Trophoblast cell (in vitro differentiated cells and primary cell): Measurements from ENCODE around the gene C3. TPM values are rescaled to one million over a fixed set of nuclear protein-coding genes. Genes with fewer than 3 reads are reported as not detected.
A peak's percentile ranks its signal among the peaks of the same experiment; 100 is the strongest.

ENCODE experiments used
- DNase-seq, 2 donors: peaks; one replicate each; pipeline ENCODE4 v3.0.0-alpha.2; 2016
- H2AFZ ChIP-seq: 2 replicates; pipeline ENCODE4 v1.6.1; 2013; ENCODE audit warnings: low read length, moderate library complexity, mild to moderate bottlenecking; ENCODE audit not compliant: insufficient read depth, poor library complexity
- H2AK5ac ChIP-seq: 2 replicates; pipeline ENCODE4 v1.6.1; 2013; ENCODE audit warnings: mild to moderate bottlenecking, low read length
- H2BK120ac ChIP-seq: 2 replicates; pipeline ENCODE4 v1.6.1; 2013; ENCODE audit warnings: low read length, mild to moderate bottlenecking, moderate library complexity; ENCODE audit not compliant: insufficient read depth, poor library complexity
- H2BK12ac ChIP-seq: 2 replicates; pipeline ENCODE4 v1.6.1; 2013; ENCODE audit warnings: mild to moderate bottlenecking, low read length, moderate library complexity
- H2BK5ac ChIP-seq: 2 replicates; pipeline ENCODE4 v1.6.1; 2013; ENCODE audit warnings: low read length, low read depth, moderate library complexity, mild to moderate bottlenecking; ENCODE audit not compliant: poor library complexity
- H3K14ac ChIP-seq: 2 replicates; pipeline ENCODE4 v1.6.1; 2013; ENCODE audit warnings: mild to moderate bottlenecking, low read length
- H3K18ac ChIP-seq: 2 replicates; pipeline ENCODE4 v1.6.1; 2013; ENCODE audit warnings: mild to moderate bottlenecking, low read length
- H3K23ac ChIP-seq: 2 replicates; pipeline ENCODE4 v1.6.1; 2013; ENCODE audit warnings: low read length
- H3K27ac ChIP-seq: 2 replicates; pipeline ENCODE4 v1.5.1; 2013; ENCODE audit warnings: low read depth, mild to moderate bottlenecking, inconsistent platforms, low read length, moderate library complexity
- H3K27me3 ChIP-seq: 2 replicates; pipeline ENCODE4 v1.6.1; 2013; ENCODE audit warnings: inconsistent platforms, mild to moderate bottlenecking, low read length, moderate library complexity; ENCODE audit not compliant: insufficient read depth
- H3K36me3 ChIP-seq, 2 experiments: 1 replicate in 1 of 2; 2 replicates in 1 of 2; pipeline ENCODE4 v1.6.1; 2013; ENCODE audit warnings: low read length in 2 of 2, mild to moderate bottlenecking in 2 of 2, moderate library complexity in 1 of 2; ENCODE audit not compliant: insufficient read depth in 2 of 2, control insufficient read depth in 1 of 2
- H3K4ac ChIP-seq: 2 replicates; pipeline ENCODE4 v1.6.1; 2013; ENCODE audit warnings: low read depth, mild to moderate bottlenecking, low read length, moderate library complexity
- H3K4me1 ChIP-seq, 2 experiments: 1 replicate in 1 of 2; 2 replicates in 1 of 2; pipeline ENCODE4 v1.6.1; 2013; ENCODE audit warnings: low read length in 2 of 2, mild to moderate bottlenecking in 2 of 2, moderate library complexity in 1 of 2; ENCODE audit not compliant: insufficient read depth in 2 of 2, control insufficient read depth in 1 of 2
- H3K4me2 ChIP-seq: 2 replicates; pipeline ENCODE4 v1.6.1; 2013; ENCODE audit warnings: inconsistent platforms, mild to moderate bottlenecking, low read length, moderate library complexity
- H3K4me3 ChIP-seq: 2 replicates; pipeline ENCODE4 v1.5.1; 2013; ENCODE audit warnings: mild to moderate bottlenecking, low read depth, low read length, inconsistent platforms
- H3K79me1 ChIP-seq: one replicate; pipeline ENCODE4 v1.6.1; 2013; ENCODE audit warnings: low read length
- H3K79me2 ChIP-seq: 2 replicates; pipeline ENCODE4 v1.6.1; 2013; ENCODE audit warnings: low read length, mild to moderate bottlenecking; ENCODE audit not compliant: control insufficient read depth, insufficient read depth, poor library complexity
- H3K9ac ChIP-seq: 2 replicates; pipeline ENCODE4 v1.6.1; 2013; ENCODE audit warnings: mild to moderate bottlenecking, low read length
- H3K9me3 ChIP-seq: 2 replicates; pipeline ENCODE4 v1.6.1; 2013; ENCODE audit warnings: low read depth, mild to moderate bottlenecking, control low read depth, inconsistent platforms, low read length; ENCODE audit not compliant: insufficient read depth
- H4K12ac ChIP-seq: 2 replicates; pipeline ENCODE4 v1.6.1; 2013; ENCODE audit warnings: low read depth, mild to moderate bottlenecking, low read length, moderate library complexity
- H4K8ac ChIP-seq: 2 replicates; pipeline ENCODE4 v1.6.1; 2013; ENCODE audit warnings: low read depth, mild to moderate bottlenecking, low read length, moderate library complexity
- H4K91ac ChIP-seq: one replicate; pipeline ENCODE4 v1.6.1; 2013; ENCODE audit warnings: low read depth, mild to moderate bottlenecking, low read length, moderate library complexity
- WGBS: extraction: QIAGEN DNeasy Blood & Tissue Kit; methylation state at CpG from one replicate; pipeline ENCODE4 v1.1.7; 2013; ENCODE audit warnings: missing lambda C conversion rate; ENCODE audit not compliant: insufficient read length, insufficient coverage; ENCODE audit errors: extremely low coverage; 5-methylcytosine and 5-hydroxymethylcytosine counted together
- polyA plus RNA-seq: library from polyadenylated mRNA; stranded (reverse); fragments of 200-250 nt; gene quantifications from 2 replicates; pipeline ENCODE4 v1.2.3, GENCODE V29; 2013

Gene C3
- 4.5 and 5.1 TPM in 2 replicates for polyA plus RNA-seq

GRCh38 chr19:6720369-6721137, at the start of gene C3:
Gene C3, minus strand, starts transcription at chr19:6720650. Its CDS starts 61 bp downstream, at chr19:6720589.
- H3K14ac ChIP-seq, result no peak within 1 kb of the TSS
- no peak within 1 kb of the TSS for H3K18ac ChIP-seq
- no peak within 1 kb of the TSS for H3K9ac ChIP-seq
- no peak within 1 kb of the TSS for H3K4me2 ChIP-seq
- no peaks in the 10 kb centered on the region for H3K79me1 ChIP-seq
- H2AFZ ChIP-seq, result no peak within 1 kb of the TSS
- no peak within 1 kb of the TSS for H3K4me3 ChIP-seq
- no peak within 1 kb of the TSS for H2BK5ac ChIP-seq
- no peak within 1 kb of the TSS for H4K12ac ChIP-seq
- no peak within 1 kb of the TSS for H3K23ac ChIP-seq
- H2BK12ac ChIP-seq, result no peak within 1 kb of the TSS
- no peak within 1 kb of the TSS for H3K4ac ChIP-seq
- no peak within 1 kb of the TSS for H2AK5ac ChIP-seq
- WGBS, result no CpG with 5 or more reads among the region's 4 CpGs
- no peak within 1 kb of the TSS for H4K8ac ChIP-seq
- no peak within 1 kb of the TSS for H3K27ac ChIP-seq
- no peak within 1 kb of the TSS for H2BK120ac ChIP-seq
- no peaks in the 10 kb centered on the region for H3K27me3 ChIP-seq
- no peaks in the 10 kb centered on the region for H3K79me2 ChIP-seq
- DNase-seq, result peak; percentile 24 to 47
- no peak within 1 kb of the TSS for H4K91ac ChIP-seq
- peaks cover 7% of the 10 kb centered on the region for H3K9me3 ChIP-seq
- no peaks in the 10 kb centered on the region for H3K36me3 ChIP-seq
- peaks cover 2 to 5% of the 10 kb centered on the region in 2 experiments for H3K4me1 ChIP-seq

- no peak overlapping the region for H3K4me3 ChIP-seq
- H2BK120ac ChIP-seq, result no peak overlapping the region
- no peak overlapping the region for H2BK12ac ChIP-seq
- peaks cover 6% of the 10 kb centered on the region for H3K79me2 ChIP-seq
- H3K9ac ChIP-seq, result no peak overlapping the region
- H2AK5ac ChIP-seq, result no peak overlapping the region
- no peak overlapping the region for H3K4me2 ChIP-seq
- H3K4ac ChIP-seq, result no peak overlapping the region
- no peak overlapping the region for H3K18ac ChIP-seq
- H2BK5ac ChIP-seq, result no peak overlapping the region
- no CpG with 5 or more reads among the region's 11 CpGs for WGBS
- H3K27ac ChIP-seq, result no peak overlapping the region
- no peak overlapping the region for H4K91ac ChIP-seq
- no peaks in the 10 kb centered on the region for H3K36me3 ChIP-seq
- no peak overlapping the region for H4K8ac ChIP-seq
- H3K27me3 ChIP-seq, result no peaks in the 10 kb centered on the region
- no peak overlapping the region for H2AFZ ChIP-seq
- no peaks in the 10 kb centered on the region for H3K9me3 ChIP-seq
- peaks cover 9 to 12% of the 10 kb centered on the region in 2 experiments for H3K4me1 ChIP-seq
- DNase-seq, result peak; percentile 39 to 51
- no peak overlapping the region for H3K23ac ChIP-seq
- no peak overlapping the region for H4K12ac ChIP-seq
- no peak overlapping the region for H3K14ac ChIP-seq
- H3K79me1 ChIP-seq, result peaks cover 14% of the 10 kb centered on the region
These were observed 48.7 kb upstream of the C3 start for GRCh38 chr19:6769006-6769619.

GRCh38 chr19:6768236-6768785, 47.9 kb upstream of the C3 start:
- Histone ChIP-seq H3K27me3 (no peaks in the 10 kb centered on the region), H3K14ac (no peak overlapping the region), H3K36me3 (peaks cover 2 to 3% of the 10 kb centered on the region in 2 experiments), H3K4me3 (no peak overlapping the region), H4K91ac (no peak overlapping the region), H3K23ac (no peak overlapping the region), H3K9ac (no peak overlapping the region), H3K9me3 (no peaks in the 10 kb centered on the region), H2AK5ac (no peak overlapping the region), H3K4me1 (peaks cover 9 to 12% of the 10 kb centered on the region in 2 experiments), H2BK120ac (no peak overlapping the region), H3K18ac (no peak overlapping the region), H3K4ac (no peak overlapping the region), H4K12ac (no peak overlapping the region), H3K27ac (no peak overlapping the region), H3K79me1 (peaks cover 14% of the 10 kb centered on the region), H2BK5ac (no peak overlapping the region), H2AFZ (no peak overlapping the region), H3K4me2 (peak overlapping the region; percentile 75), H2BK12ac (no peak overlapping the region), H3K79me2 (peaks cover 6% of the 10 kb centered on the region), H4K8ac (peak overlapping the region; percentile 21)
- no CpG with 5 or more reads among the region's 8 CpGs for WGBS
- no peak for DNase-seq

- peak within 1 kb of the TSS; percentile 48 for H2BK120ac ChIP-seq
- peaks cover 2 to 4% of the 10 kb centered on the region in 2 experiments for H3K36me3 ChIP-seq
- peak within 1 kb of the TSS; percentile 35 for H2BK5ac ChIP-seq
- peak within 1 kb of the TSS; percentile 44 for H2BK12ac ChIP-seq
- peak within 1 kb of the TSS; percentile 74 for H4K91ac ChIP-seq
- H3K4me1 ChIP-seq, result peaks cover 9 to 12% of the 10 kb centered on the region in 2 experiments
- no CpG with 5 or more reads among the region's 47 CpGs for WGBS
- peak within 1 kb of the TSS; percentile 33 for H3K23ac ChIP-seq
- H2AFZ ChIP-seq, result peak within 1 kb of the TSS; percentile 65
- H3K9ac ChIP-seq, result peak within 1 kb of the TSS; percentile 76
- no peaks in the 10 kb centered on the region for H3K9me3 ChIP-seq
- DNase-seq, result peak; percentile 95 to 100
- no peaks in the 10 kb centered on the region for H3K27me3 ChIP-seq
- H4K8ac ChIP-seq, result peak within 1 kb of the TSS; percentile 61
- peak within 1 kb of the TSS; percentile 75 for H3K4me2 ChIP-seq
- H4K12ac ChIP-seq, result peak within 1 kb of the TSS; percentile 63
- H2AK5ac ChIP-seq, result peak within 1 kb of the TSS; percentile 53
- peak within 1 kb of the TSS; percentile 65 for H3K18ac ChIP-seq
- H3K79me2 ChIP-seq, result peaks cover 6% of the 10 kb centered on the region
- H3K14ac ChIP-seq, result peak within 1 kb of the TSS; percentile 71
- H3K79me1 ChIP-seq, result peaks cover 14% of the 10 kb centered on the region
- H3K27ac ChIP-seq, result peak within 1 kb of the TSS; percentile 80
- H3K4me3 ChIP-seq, result peak within 1 kb of the TSS; percentile 80
- peak within 1 kb of the TSS; percentile 18 for H3K4ac ChIP-seq
These were observed 47.1 kb upstream of the C3 start, which contains the start of gene SH2D3A for GRCh38 chr19:6767357-6768235. Gene SH2D3A, minus strand, starts transcription at chr19:6767435. Its CDS starts 3,687 bp downstream, at chr19:6763748.
